NCI-H2196 (cell line): Measurements from ENCODE around the gene STAT3.
"Not testable (repeated sequence)": the region's sequence is repeated elsewhere in the genome, so short reads cannot be mapped to it uniquely, and the experiment has no call there.

ENCODE experiments used
- DNase-seq: peaks from one replicate; lab custom pipeline; 2025; ENCODE audit not compliant: unreplicated experiment; lab: John Stamatoyannopoulos, UW

Gene STAT3

DNA sequence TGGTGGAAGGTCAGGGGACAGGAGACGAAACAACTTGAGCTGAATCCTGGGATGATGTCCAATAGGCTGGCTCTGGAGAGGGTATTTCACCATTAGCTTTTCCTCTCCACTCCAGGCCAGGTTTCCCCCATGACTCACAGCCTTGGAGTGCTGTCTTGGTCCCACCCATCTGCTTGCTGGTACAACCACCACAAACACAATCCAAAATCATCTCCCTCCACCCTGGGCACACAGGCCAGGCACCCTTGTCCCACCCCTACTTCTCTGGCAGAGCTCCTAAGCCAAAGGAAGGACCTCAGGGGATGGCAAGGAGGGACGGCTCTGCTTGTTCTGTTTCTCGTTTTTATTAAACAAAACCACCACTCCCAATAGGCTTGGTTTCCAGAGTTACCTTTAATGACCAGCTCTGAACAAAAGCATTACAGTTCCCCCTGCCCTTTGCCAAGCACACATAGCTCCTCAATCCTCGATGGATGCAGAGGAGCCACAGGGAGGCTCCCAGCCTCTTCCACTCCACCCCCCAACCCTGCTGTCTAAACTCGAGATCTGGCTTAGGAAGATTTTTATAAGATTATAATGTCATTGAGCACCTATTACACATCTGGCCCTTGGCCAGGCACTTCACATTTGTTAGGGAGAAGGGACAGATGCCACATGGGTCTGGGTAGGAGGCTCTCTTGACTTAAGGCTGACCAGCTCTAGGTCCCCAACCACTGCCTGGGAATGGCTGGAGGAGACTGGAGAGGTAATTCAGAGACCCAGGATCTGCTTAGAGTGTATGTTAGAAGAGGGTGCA, 21.5 kb upstream of the STAT3 start:
- DNase-seq: no peak

DNA sequence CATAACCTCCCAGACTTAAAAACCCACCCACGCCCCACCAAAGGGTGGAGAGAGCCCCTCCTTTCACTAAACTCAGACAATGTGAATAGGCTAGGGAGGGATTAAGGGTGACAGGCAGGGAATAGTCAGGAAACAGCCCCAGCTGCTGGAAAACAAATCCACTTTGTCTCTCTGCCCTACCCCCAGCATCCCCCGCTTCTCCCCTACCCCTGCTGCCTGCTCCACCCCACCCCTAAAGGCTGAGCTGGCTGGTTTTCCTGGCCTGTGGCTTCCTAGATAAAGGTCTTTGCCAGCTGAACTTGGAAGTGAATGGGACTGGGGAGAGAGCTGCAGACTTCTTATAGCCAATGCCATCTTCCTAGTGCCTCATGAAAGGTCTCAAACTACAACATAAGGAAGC, 19.8 kb upstream of the STAT3 start:
- DNase-seq: no peak

DNA sequence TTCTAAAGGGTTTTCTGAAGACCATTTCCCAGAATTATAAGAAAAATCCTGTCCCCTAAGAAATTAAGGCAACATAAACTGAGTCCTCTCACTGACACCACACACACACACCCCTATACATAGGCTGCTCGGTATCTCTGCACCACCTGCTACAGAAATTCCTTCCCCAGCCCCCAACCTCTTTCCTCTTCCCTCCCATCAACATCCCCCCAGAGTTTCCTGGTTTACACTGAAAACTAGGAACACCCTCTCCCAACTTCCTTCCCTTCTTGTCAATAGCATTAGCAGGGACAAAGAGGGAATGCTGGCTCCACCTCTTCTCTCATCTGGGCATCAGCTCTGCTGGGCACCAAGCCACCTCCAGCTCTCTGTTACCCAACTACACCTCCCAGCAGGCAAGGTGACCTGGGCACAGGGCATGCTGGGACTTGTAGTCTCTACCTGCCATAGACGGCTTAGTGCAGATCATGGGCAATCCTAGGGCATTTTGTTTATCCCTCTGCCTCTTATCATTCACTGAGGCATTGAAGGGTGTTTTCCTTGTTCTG, 19.1 kb upstream of the STAT3 start:
- peak; percentile 77 for DNase-seq

- DNase-seq: no peak
Measured at GRCh38 chr17:42406615-42407288, 18.5 kb upstream of the STAT3 start.

DNA sequence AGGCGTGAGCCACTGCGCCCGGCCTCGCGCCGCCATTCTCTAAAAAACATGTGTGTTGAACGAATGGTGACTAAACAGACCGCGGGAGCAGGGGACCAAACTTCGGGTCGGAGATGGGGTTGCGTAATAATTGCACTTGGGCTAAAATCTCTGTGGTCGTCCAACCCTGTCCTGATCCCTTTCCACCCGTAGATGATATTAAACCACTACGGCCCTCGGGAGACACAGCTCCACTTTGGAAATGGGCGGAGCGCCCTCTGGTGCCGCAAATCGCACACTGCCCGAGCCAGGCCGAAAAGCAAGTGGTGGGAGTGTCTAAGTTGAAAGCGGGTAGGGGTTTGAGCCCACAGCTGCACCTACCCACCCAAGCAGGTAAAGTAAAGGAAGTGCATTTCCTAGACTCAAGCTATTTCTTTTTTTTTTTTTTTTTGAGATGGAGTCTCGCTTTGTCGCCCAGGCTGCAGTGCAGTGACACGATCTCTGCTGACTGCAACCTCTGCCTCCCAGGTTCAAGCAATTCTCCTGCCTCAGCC, 17.8 kb upstream of the STAT3 start:
- DNase-seq: peak; percentile 57

- DNase-seq: no peak
Measured at GRCh38 chr17:42405076-42405475, 16.8 kb upstream of the STAT3 start.

DNA sequence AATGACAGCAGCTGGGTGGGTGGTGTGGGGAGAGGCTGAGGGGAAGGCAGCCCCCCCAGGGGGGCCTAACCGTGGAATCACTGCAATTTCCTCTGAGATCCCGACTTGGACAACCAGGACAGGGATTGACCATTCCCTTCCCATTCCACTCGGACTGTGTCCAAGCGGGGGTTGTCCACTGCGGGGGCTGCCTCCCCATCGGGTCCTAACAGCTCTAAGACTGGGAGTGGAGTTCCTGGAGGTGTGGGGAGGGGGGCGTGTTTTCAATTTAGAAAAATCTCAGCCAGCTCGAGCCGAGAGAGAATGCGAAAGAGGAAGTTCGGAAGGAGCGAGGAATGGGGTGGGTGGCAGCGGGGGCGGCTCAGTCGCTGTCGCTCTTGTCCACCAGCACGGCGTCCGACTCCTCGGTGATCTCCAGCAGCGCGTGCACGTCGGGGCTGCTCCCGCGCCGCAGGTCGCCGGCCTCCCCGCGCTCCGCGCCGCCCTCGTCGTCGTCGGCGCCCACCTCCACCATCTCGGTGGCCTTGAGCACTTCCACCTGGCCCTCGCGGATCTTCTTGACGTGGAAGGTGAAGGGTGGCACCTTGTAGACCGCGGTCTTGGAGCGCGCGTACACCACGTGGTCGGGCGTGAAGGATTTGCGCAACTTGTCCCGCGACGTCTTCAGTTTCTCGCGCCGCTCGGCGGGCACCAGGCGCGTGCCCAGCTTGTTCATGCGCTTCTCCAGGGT, 16.2 kb upstream of the STAT3 start:
- no peak for DNase-seq

DNA sequence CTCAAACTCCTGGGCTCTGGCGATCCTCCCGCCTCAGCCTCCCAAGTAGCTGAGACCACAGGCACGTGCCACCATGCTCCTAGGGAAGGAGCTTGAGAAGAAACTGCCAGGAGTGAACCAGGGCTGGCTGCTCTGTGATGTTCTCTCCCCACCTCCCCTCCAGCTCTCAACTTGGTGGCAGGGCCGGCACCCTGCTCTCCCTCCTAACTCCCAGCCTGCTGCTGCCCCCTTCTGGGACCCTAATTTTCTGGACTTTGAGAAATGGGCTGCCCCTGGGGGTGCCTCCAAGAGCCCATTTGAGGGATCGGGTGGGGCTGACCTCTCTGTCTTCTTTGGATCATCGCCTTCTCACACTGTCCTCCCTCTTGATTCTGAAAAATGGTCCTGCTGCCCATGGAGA, 14.9 kb upstream of the STAT3 start:
- no peak for DNase-seq

DNA sequence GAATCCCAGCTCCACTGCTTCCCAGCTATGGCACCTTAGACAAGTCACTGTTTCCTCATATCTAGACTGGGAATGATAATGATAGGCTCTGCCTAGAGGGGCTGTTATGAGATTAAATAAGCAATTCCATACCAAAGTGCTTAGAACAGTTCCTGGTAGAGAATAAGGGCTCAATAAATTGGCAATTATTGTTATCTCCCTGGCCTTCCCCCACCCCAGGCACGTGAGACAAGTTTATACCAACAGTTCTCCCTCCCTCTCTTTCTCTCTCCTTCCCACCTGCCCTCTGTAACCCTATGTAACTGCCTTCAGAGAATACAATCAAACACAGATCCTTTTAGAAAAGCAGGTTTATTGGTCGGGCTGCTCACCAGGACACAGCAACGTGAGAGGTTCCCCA, 13.9 kb upstream of the STAT3 start:
- DNase-seq: no peak

DNA sequence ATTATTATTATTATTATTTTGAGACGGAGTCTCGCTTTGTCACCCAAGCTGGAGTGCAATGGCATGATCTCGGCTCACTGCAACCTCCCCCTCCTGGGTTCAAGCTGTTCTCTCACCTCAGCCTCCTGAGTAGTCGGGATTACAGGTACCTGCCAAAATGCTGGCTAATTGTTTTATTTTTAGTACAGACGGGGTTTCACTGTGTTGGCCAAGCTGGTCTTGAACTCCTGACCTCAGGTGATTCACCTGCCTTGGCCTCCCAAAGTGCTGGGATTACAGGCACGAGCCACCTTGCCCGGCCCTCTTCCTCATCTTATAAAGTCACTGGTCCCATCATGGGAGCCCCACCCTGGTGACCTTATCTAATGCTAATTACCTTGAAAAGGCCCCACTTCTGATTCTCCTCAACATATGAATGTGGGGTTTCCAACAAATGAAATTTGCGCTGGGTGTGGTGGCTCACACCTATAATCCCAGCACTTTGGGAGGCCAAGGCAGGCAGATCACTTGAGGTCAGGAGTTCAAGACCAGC, 12.7 kb upstream of the STAT3 start:
- DNase-seq: not testable (repeated sequence)

- DNase-seq: no peak
Measured at GRCh38 chr17:42399948-42400843, 12.0 kb upstream of the STAT3 start.

- no peak for DNase-seq
Measured at GRCh38 chr17:42399121-42399520, 10.9 kb upstream of the STAT3 start.

- not testable (repeated sequence) for DNase-seq
Measured at GRCh38 chr17:42395601-42396000, 7.4 kb upstream of the STAT3 start.

DNA sequence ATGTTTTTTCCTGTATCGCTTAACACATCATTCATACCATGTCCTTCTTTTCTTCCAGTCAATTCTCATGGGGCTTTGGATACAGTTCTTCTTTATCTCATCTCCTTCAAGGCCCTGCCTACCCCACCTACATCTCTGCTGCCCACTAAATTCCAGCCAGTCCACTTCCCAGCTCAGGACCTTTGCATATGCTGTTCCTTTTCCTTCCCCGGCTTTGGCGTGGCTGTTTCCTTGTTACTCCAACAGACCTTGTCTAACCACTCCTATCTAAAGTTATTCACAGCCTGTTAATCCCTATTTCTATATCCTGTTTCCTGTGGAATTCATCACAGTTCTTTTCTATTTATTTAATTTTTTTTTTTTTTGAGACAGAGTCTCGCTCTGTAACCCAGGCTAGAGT, 6.6 kb upstream of the STAT3 start:
- no peak for DNase-seq

- DNase-seq: no peak
Measured at GRCh38 chr17:42392692-42393415, 4.6 kb upstream of the STAT3 start.

- DNase-seq: not testable (repeated sequence)
Measured at GRCh38 chr17:42391439-42391838, 3.2 kb upstream of the STAT3 start.

DNA sequence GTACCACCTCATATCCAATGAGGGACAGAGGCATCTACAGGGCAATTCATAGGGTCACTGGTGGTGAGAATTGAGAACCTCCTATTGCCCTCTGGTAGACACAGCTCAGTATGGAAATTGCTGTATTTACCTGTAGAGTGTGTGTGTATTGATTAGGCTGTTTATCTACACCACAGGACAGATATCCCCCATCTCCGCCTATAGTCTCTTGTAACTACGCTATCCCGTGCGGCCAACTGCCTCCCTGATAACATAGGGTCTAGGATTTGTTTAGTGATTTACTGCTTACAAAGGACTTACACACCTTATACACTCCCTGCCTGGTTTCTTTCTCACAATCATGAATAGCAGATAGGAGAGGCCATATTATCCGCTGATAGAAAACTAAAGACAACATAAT, 1.7 kb upstream of the STAT3 start:
- no peak for DNase-seq

- no peak for DNase-seq
Measured at GRCh38 chr17:42389135-42389417, 834 bp upstream of the STAT3 start.

- no peak for DNase-seq
Measured at GRCh38 chr17:42387661-42388380, 421 bp downstream of the STAT3 start.
